Sigmoid colon (tissue), 7 donors: ENCODE data around the gene DENND1B. TPM values are rescaled to one million over a fixed set of nuclear protein-coding genes. Genes with fewer than 3 reads are reported as not detected.
"Not testable (repeated sequence)": the region's sequence is repeated elsewhere in the genome, so short reads cannot be mapped to it uniquely, and the experiment has no call there.

Experiments
- DNase-seq: peaks from one replicate; pipeline ENCODE4 v3.0.0-alpha.2; 2019
- H3K27ac ChIP-seq, 4 donors: fragments of 200-600 bp; sonication (generic); one replicate each; pipeline ENCODE4 v1.5.1; 2016 to 2019; ENCODE audit warnings: mild to moderate bottlenecking in 1 of 4
- H3K27me3 ChIP-seq, 3 donors: fragments of 200-600 bp; sonication (generic); one replicate each; pipeline ENCODE4 v1.5.1; 2019; ENCODE audit warnings: mild to moderate bottlenecking in 1 of 3
- H3K36me3 ChIP-seq, 4 donors: fragments of 200-600 bp; sonication (generic); one replicate each; pipeline ENCODE4 v1.5.1; 2016 to 2019
- H3K4me1 ChIP-seq, 4 donors: fragments of 200-600 bp; sonication (generic); one replicate each; pipeline ENCODE4 v1.5.1; 2017 to 2019
- H3K4me3 ChIP-seq, 4 donors: fragments of 200-600 bp; sonication (generic); one replicate each; pipeline ENCODE4 v1.5.1; 2017 to 2019; ENCODE audit warnings: mild to moderate bottlenecking in 2 of 4, moderate library complexity in 1 of 4
- H3K9me3 ChIP-seq, 4 donors: fragments of 200-600 bp in 3 of 4; sonication (generic) in 3 of 4; one replicate each; pipeline versions ENCODE4 v1.5.1 to v1.6.1; 2013 to 2019
- EP300 ChIP-seq, 4 donors: sonication (generic); formaldehyde crosslinking; IDR thresholded peaks; one replicate each; pipeline ENCODE4 v1.6.1; 2017; ENCODE audit warnings: antibody characterized with exemption in 4 of 4
- POLR2A ChIP-seq, 2 donors: fragments of 450-650 bp; IDR thresholded peaks; one replicate each; pipeline ENCODE4 v1.6.1; 2016; ENCODE audit warnings: antibody characterized with exemption in 2 of 2, mild to moderate bottlenecking in 2 of 2, moderate library complexity in 2 of 2
- POLR2AphosphoS5 ChIP-seq, 4 donors: sonication (generic); formaldehyde crosslinking; IDR thresholded peaks; one replicate each; pipeline ENCODE4 v1.6.1; 2017; ENCODE audit warnings: antibody characterized with exemption in 4 of 4
- WGBS, 2 donors: extraction: QIAGEN DNeasy Blood & Tissue Kit; methylation state at CpG; one replicate each; pipeline ENCODE4 v1.1.7; 2013; 5-methylcytosine and 5-hydroxymethylcytosine counted together
- intact Hi-C: fragments of 100-400 bp; cut with DNase I; formaldehyde crosslinking; loops from one replicate; pipeline ENCODE4 v1.15.1; 2023
- polyA plus RNA-seq, 3 donors: library from polyadenylated mRNA; stranded (reverse); fragments of 200-250 nt; gene quantifications; one replicate each; pipeline ENCODE4 v1.2.3, GENCODE V29; 2013
- total RNA-seq, 4 donors: library from RNA; depleted of rRNA; stranded (reverse); fragments of >200 nt; gene quantifications; one replicate each; pipeline ENCODE4 v1.1.0, GENCODE V29; 2016
- TF ChIP-seq, protein P1 (sequence below), 4 experiments: fragments of 450-650 bp in 3 of 4; fragments of 200-600 bp in 1 of 4; IDR thresholded peaks; one replicate each; pipeline ENCODE4 v1.5.1; 2016 to 2019; ENCODE audit warnings: antibody characterized with exemption in 4 of 4, mild to moderate bottlenecking in 3 of 4, moderate library complexity in 2 of 4
- donor health status: healthy with polysubstance abuse.
- donor health status: Bipolar disorder and iron deficiency.
- donor health status: healthy.

The DENND1B gene
- total and polyA plus RNA-seq, 7 donors = 6.6 to 16.8 (median 9.5) TPM

DNA sequence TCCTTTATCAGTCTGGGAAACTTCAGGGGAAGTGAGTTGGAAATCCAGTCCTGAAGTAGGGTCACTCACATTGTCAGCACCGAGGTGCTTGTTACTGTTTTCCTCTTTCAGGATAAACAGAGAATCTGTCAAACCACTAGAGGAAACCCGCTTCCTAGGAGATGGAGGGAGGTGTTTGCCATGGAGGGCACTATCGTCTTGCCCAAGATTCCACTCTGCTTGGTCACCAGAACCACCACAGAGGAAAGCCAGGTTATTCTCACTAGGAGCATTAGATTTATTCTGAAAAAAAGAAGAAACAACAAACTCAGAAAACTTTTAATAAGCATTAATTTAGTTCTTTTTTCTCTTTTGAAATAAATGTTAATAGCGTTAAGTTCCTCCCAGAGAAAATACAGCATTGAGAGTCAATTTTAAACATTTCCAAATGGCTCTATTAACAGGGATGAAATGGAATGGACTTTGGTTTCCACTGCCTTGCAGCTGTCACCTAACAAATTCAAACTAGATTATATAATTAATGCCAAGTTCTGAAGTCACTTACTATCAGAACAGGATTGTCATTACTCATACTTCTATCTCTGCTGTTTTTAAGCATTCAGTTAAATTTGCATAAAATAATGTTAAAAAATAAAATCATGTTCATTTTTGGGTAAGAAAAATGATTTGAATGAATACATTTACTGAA, 264.4 kb downstream of the DENND1B start:
- TF ChIP-seq, protein P1, sequence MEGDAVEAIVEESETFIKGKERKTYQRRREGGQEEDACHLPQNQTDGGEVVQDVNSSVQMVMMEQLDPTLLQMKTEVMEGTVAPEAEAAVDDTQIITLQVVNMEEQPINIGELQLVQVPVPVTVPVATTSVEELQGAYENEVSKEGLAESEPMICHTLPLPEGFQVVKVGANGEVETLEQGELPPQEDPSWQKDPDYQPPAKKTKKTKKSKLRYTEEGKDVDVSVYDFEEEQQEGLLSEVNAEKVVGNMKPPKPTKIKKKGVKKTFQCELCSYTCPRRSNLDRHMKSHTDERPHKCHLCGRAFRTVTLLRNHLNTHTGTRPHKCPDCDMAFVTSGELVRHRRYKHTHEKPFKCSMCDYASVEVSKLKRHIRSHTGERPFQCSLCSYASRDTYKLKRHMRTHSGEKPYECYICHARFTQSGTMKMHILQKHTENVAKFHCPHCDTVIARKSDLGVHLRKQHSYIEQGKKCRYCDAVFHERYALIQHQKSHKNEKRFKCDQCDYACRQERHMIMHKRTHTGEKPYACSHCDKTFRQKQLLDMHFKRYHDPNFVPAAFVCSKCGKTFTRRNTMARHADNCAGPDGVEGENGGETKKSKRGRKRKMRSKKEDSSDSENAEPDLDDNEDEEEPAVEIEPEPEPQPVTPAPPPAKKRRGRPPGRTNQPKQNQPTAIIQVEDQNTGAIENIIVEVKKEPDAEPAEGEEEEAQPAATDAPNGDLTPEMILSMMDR (IDR thresholded peaks at IDR 0.05) = no peak
- TF ChIP-seq EP300 (IDR thresholded peaks at IDR 0.05) (no peak), POLR2AphosphoS5 (IDR thresholded peaks at IDR 0.05) (no peak), POLR2A (IDR thresholded peaks at IDR 0.05) (no peak)
- WGBS, 2 donors = 90 to 94% methylated on average over 4 of the region's 4 CpGs
- Histone ChIP-seq H3K27ac (no peak overlapping the region), H3K36me3 (peaks cover 0 to 25% (median 0%) of the 10 kb centered on the region in 4 donors), H3K4me1 (no peaks in the 10 kb centered on the region), H3K27me3 (no peaks in the 10 kb centered on the region), H3K9me3 (no peaks in the 10 kb centered on the region), H3K4me3 (no peak overlapping the region)
- no peak for DNase-seq
- intact Hi-C loops = no loop called here

GRCh38 chr1:197496722-197497121, 278.6 kb downstream of the DENND1B start:
- TF ChIP-seq EP300 (IDR thresholded peaks at IDR 0.05) (no peak), POLR2AphosphoS5 (IDR thresholded peaks at IDR 0.05) (no peak), POLR2A (IDR thresholded peaks at IDR 0.05) (no peak)
- TF ChIP-seq, protein P1 (IDR thresholded peaks at IDR 0.05) = no peak

GRCh38 chr1:197491505-197491904, 283.8 kb downstream of the DENND1B start:
- intact Hi-C loops, H3K9me3 ChIP-seq, DNase-seq, H3K27ac ChIP-seq, H3K4me1 ChIP-seq, H3K4me3 ChIP-seq, H3K36me3 ChIP-seq, H3K27me3 ChIP-seq: not testable (repeated sequence)
- 94% methylated on average over 1 of the region's 1 CpG for WGBS, 2 donors

More at GRCh38 chr1:197496722-197497121, 278.6 kb downstream of the DENND1B start:
- no peak overlapping the region for H3K4me3 ChIP-seq
- no peaks in the 10 kb centered on the region for H3K4me1 ChIP-seq
- H3K36me3 ChIP-seq = no peaks in the 10 kb centered on the region
- DNase-seq = no peak
- H3K27ac ChIP-seq = no peak overlapping the region
- intact Hi-C loops = no loop called here
- no peaks in the 10 kb centered on the region for H3K27me3 ChIP-seq
- H3K9me3 ChIP-seq = no peaks in the 10 kb centered on the region
- 88% methylated on average over 10 of the region's 10 CpGs for WGBS, 2 donors

DNA sequence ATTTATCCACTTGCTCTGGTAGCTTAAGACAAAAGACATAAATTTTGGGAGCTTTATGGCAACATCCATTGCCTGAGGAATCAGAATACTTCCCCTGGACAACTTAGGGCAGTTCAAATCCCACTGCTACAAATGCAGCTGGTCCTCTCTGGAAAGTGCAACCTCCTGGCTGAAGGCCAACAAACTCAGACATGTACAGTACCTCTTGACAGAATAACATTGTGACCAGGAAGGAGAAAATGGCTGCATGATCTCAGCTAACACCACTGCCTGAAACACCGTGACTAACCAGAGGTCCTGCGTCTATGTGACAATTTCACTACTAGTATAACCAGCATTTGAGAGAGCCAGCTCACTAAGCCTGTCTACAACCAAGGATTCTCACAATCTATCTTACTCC, 288.3 kb downstream of the DENND1B start:
- Histone ChIP-seq H3K4me3 (no peak overlapping the region), H3K4me1 (no peaks in the 10 kb centered on the region), H3K9me3 (no peaks in the 10 kb centered on the region), H3K27ac (no peak overlapping the region), H3K27me3 (no peaks in the 10 kb centered on the region), H3K36me3 (no peaks in the 10 kb centered on the region)
- TF ChIP-seq EP300 (IDR thresholded peaks at IDR 0.05) = no peak
- no peak for TF ChIP-seq POLR2AphosphoS5 (IDR thresholded peaks at IDR 0.05)
- no peak for TF ChIP-seq POLR2A (IDR thresholded peaks at IDR 0.05)
- TF ChIP-seq, protein P1 (IDR thresholded peaks at IDR 0.05) = no peak
- no peak for DNase-seq
- 71 to 90% methylated on average over 2 of the region's 2 CpGs for WGBS, 2 donors
- intact Hi-C loops = no loop called here

DNA sequence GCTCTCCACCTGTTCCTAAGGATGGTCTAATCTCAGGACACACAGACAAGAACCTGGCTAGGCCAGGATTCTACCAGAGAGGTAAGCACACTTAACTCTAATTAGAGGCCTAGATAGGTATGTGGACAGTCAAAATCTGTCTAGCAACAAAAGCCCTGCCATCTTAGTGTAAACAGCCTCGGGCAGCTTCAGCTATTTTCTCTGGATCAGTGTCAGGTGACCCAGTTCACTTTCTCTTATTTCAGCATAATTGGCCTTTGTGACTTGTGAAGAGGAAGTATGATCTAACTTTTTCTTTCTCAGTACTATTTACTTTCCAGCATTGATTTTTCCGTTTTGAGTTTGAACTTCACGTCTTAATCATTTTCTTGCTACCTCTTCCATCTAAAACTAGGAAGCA, 289.5 kb downstream of the DENND1B start:
- Histone ChIP-seq H3K9me3 (no peaks in the 10 kb centered on the region), H3K27ac (no peak overlapping the region), H3K4me1 (no peaks in the 10 kb centered on the region), H3K27me3 (no peaks in the 10 kb centered on the region), H3K4me3 (no peak overlapping the region), H3K36me3 (no peaks in the 10 kb centered on the region)
- no peak for DNase-seq
- intact Hi-C loops = no loop called here
- TF ChIP-seq EP300 (IDR thresholded peaks at IDR 0.05) = no peak
- no peak for TF ChIP-seq POLR2A (IDR thresholded peaks at IDR 0.05)
- TF ChIP-seq, protein P1 (IDR thresholded peaks at IDR 0.05) = no peak
- TF ChIP-seq POLR2AphosphoS5 (IDR thresholded peaks at IDR 0.05) = no peak
- 23 to 48% methylated on average over 3 of the region's 3 CpGs for WGBS, 2 donors
